GM12801 (cell line): ENCODE results near the gene PRKCE.

Experiments used
- CTCF ChIP-seq: IDR thresholded peaks from one replicate; pipeline ENCODE4 v1.5.1; 2011; ENCODE audit warnings: control low read depth; ENCODE audit not compliant: insufficient read length; ENCODE audit errors: extremely low read depth

PRKCE gene

GRCh38 chr2:46098621-46099062 lies 447.2 kb downstream of the PRKCE start:
- TF ChIP-seq CTCF = no peak

- TF ChIP-seq CTCF = no peak
These were observed 450.2 kb downstream of the PRKCE start for GRCh38 chr2:46101557-46102220.

- TF ChIP-seq CTCF = no peak
These were observed 455.2 kb downstream of the PRKCE start for GRCh38 chr2:46106690-46107089.

GRCh38 chr2:46114996-46115395 lies 463.5 kb downstream of the PRKCE start:
- no peak for TF ChIP-seq CTCF

- TF ChIP-seq CTCF = no peak
These were observed 464.7 kb downstream of the PRKCE start for GRCh38 chr2:46116150-46116549.

GRCh38 chr2:46116553-46116991 lies 465.1 kb downstream of the PRKCE start:
- no peak for TF ChIP-seq CTCF

- no peak for TF ChIP-seq CTCF
These were observed 465.9 kb downstream of the PRKCE start for GRCh38 chr2:46117379-46117778.
